Suprapubic skin (tissue), 4 donors: ENCODE data around the gene EYS. TPM values are rescaled to one million over a fixed set of nuclear protein-coding genes. Genes with fewer than 3 reads are reported as not detected.

Source experiments
- DNase-seq, 2 donors: peaks; one replicate each; pipeline ENCODE4 v3.0.0-alpha.2; 2019; ENCODE audit warnings: low spot score in 2 of 2
- H3K27ac ChIP-seq: fragments of 200-600 bp; sonication (generic); one replicate; pipeline ENCODE4 v1.5.1; 2019
- H3K27me3 ChIP-seq: fragments of 200-600 bp; sonication (generic); one replicate; pipeline ENCODE4 v1.5.1; 2019
- H3K36me3 ChIP-seq: fragments of 200-600 bp; sonication (generic); one replicate; pipeline ENCODE4 v1.5.1; 2019
- H3K4me1 ChIP-seq: fragments of 200-600 bp; sonication (generic); one replicate; pipeline ENCODE4 v1.5.1; 2019
- H3K4me3 ChIP-seq: fragments of 200-600 bp; sonication (generic); one replicate; pipeline ENCODE4 v1.5.1; 2019; ENCODE audit warnings: mild to moderate bottlenecking
- H3K9me3 ChIP-seq: fragments of 200-600 bp; sonication (generic); one replicate; pipeline ENCODE4 v1.5.1; 2019
- EP300 ChIP-seq: sonication (generic); formaldehyde crosslinking; IDR thresholded peaks from one replicate; pipeline ENCODE4 v1.6.1; 2017; ENCODE audit warnings: antibody characterized with exemption
- POLR2A ChIP-seq, 2 donors: fragments of 450-650 bp; IDR thresholded peaks; one replicate each; pipeline ENCODE4 v1.6.1; 2017; ENCODE audit warnings: antibody characterized with exemption in 2 of 2, mild to moderate bottlenecking in 2 of 2, moderate library complexity in 2 of 2
- POLR2AphosphoS5 ChIP-seq, 3 donors: sonication (generic); formaldehyde crosslinking; IDR thresholded peaks; one replicate each; pipeline ENCODE4 v1.6.1; 2017; ENCODE audit warnings: antibody characterized with exemption in 3 of 3
- WGBS: methylation state at CpG from one replicate; pipeline ENCODE4 v1.1.5; 2018; 5-methylcytosine and 5-hydroxymethylcytosine counted together
- total RNA-seq, 4 donors: library from RNA; depleted of rRNA; stranded (reverse); fragments of >200 nt; gene quantifications; one replicate each; pipeline ENCODE4 v1.1.0, GENCODE V29; 2016
- TF ChIP-seq, protein P1 (sequence below), 2 donors: fragments of 200-600 bp in 1 of 2; fragments of 450-650 bp in 1 of 2; sonication (generic) in 1 of 2; IDR thresholded peaks; one replicate each; pipeline ENCODE4 v1.5.1; 2016 to 2019; ENCODE audit warnings: antibody characterized with exemption in 2 of 2, mild to moderate bottlenecking in 1 of 2, moderate library complexity in 1 of 2

EYS gene
- total RNA-seq, 4 donors from 2014 or later, result not detected

GRCh38 chr6:63724721-63725120 is 1982.3 kb downstream of the EYS start:
- H3K4me1 ChIP-seq, result no peaks in the 10 kb centered on the region
- DNase-seq, result no peak

DNA sequence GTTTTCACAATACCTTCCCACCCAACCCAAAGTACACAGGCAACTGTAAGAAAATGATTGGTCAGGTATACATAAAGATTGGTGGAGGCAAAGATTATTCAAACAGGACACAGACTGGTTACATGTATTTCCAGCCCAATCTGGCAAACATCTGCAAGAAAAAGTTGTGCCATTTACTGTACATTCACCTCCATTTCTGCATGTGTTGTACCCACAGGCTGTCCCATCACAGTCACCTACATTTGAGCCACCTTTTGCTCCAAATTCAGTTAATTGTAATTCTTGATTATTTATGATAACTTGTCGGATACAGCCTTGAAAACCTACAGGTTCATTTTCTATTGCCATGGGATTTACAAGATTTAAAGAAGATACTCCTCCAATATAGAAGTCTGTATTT is 1985.8 kb downstream of the EYS start:
- no peak overlapping the region for H3K27ac ChIP-seq
- no peaks in the 10 kb centered on the region for H3K27me3 ChIP-seq
- no peak overlapping the region for H3K4me3 ChIP-seq
- H3K36me3 ChIP-seq, result no peaks in the 10 kb centered on the region
- no peak for DNase-seq
- TF ChIP-seq EP300, result no peak
- TF ChIP-seq POLR2AphosphoS5 (IDR thresholded peaks at IDR 0.05), result no peak
- TF ChIP-seq POLR2A (IDR thresholded peaks at IDR 0.05), result no peak
- TF ChIP-seq, protein P1, sequence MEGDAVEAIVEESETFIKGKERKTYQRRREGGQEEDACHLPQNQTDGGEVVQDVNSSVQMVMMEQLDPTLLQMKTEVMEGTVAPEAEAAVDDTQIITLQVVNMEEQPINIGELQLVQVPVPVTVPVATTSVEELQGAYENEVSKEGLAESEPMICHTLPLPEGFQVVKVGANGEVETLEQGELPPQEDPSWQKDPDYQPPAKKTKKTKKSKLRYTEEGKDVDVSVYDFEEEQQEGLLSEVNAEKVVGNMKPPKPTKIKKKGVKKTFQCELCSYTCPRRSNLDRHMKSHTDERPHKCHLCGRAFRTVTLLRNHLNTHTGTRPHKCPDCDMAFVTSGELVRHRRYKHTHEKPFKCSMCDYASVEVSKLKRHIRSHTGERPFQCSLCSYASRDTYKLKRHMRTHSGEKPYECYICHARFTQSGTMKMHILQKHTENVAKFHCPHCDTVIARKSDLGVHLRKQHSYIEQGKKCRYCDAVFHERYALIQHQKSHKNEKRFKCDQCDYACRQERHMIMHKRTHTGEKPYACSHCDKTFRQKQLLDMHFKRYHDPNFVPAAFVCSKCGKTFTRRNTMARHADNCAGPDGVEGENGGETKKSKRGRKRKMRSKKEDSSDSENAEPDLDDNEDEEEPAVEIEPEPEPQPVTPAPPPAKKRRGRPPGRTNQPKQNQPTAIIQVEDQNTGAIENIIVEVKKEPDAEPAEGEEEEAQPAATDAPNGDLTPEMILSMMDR (IDR thresholded peaks at IDR 0.05), result no peak
- H3K9me3 ChIP-seq, result no peaks in the 10 kb centered on the region
- no peaks in the 10 kb centered on the region for H3K4me1 ChIP-seq
- 91% methylated on average over 1 of the region's 1 CpG for WGBS

More at GRCh38 chr6:63724721-63725120, 1982.3 kb downstream of the EYS start:
- H3K27me3 ChIP-seq, result no peaks in the 10 kb centered on the region
- no peaks in the 10 kb centered on the region for H3K9me3 ChIP-seq
- H3K27ac ChIP-seq, result no peak overlapping the region
- TF ChIP-seq EP300 (no peak), POLR2A (IDR thresholded peaks at IDR 0.05) (no peak), POLR2AphosphoS5 (IDR thresholded peaks at IDR 0.05) (no peak)
- TF ChIP-seq, protein P1 (IDR thresholded peaks at IDR 0.05), result no peak
- H3K36me3 ChIP-seq, result no peaks in the 10 kb centered on the region
- no peak overlapping the region for H3K4me3 ChIP-seq

GRCh38 chr6:63716169-63716568 is 1990.9 kb downstream of the EYS start:
- TF ChIP-seq POLR2A (IDR thresholded peaks at IDR 0.05), result no peak
- TF ChIP-seq POLR2AphosphoS5 (IDR thresholded peaks at IDR 0.05), result no peak
- Histone ChIP-seq H3K27me3 (no peaks in the 10 kb centered on the region), H3K27ac (no peak overlapping the region), H3K36me3 (peaks cover 23% of the 10 kb centered on the region), H3K4me3 (no peak overlapping the region), H3K9me3 (no peaks in the 10 kb centered on the region), H3K4me1 (no peaks in the 10 kb centered on the region)
- no peak for DNase-seq
- 91% methylated on average over 2 of the region's 2 CpGs for WGBS

DNA sequence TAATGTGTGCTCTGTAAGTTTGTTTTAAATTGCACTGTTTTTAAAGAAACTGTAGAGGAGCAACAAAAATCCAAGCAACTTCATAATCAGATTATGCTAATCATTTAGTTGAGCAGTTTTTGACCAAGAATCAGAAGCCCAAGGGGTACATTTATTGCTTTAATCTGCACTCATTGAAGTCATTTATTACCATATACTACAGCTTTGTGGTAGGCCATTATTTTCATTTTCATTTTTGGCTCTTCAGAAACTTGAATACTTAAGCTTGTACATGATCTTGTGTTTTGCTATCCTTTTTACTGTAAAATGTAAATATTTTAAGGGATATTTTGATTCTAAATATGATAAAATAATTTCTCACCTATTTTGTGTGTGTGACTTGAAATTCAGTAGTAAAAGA is 1992.9 kb downstream of the EYS start:
- DNase-seq, result no peak
- H3K4me3 ChIP-seq, result no peak overlapping the region
- no peaks in the 10 kb centered on the region for H3K27me3 ChIP-seq
- no peaks in the 10 kb centered on the region for H3K9me3 ChIP-seq
- no peak overlapping the region for H3K27ac ChIP-seq
- TF ChIP-seq, protein P1 (IDR thresholded peaks at IDR 0.05), result no peak
- no peak for TF ChIP-seq EP300
- no peak for TF ChIP-seq POLR2AphosphoS5 (IDR thresholded peaks at IDR 0.05)
- TF ChIP-seq POLR2A (IDR thresholded peaks at IDR 0.05), result no peak
- no peaks in the 10 kb centered on the region for H3K4me1 ChIP-seq
- H3K36me3 ChIP-seq, result peaks cover 42% of the 10 kb centered on the region

- Histone ChIP-seq H3K36me3 (peaks cover 43% of the 10 kb centered on the region), H3K4me1 (no peaks in the 10 kb centered on the region), H3K4me3 (no peak overlapping the region), H3K27me3 (no peaks in the 10 kb centered on the region), H3K27ac (no peak overlapping the region), H3K9me3 (no peaks in the 10 kb centered on the region)
- 94% methylated on average over 6 of the region's 6 CpGs for WGBS
- no peak for DNase-seq
- TF ChIP-seq, protein P1 (IDR thresholded peaks at IDR 0.05), result no peak
- no peak for TF ChIP-seq EP300
- no peak for TF ChIP-seq POLR2AphosphoS5 (IDR thresholded peaks at IDR 0.05)
- no peak for TF ChIP-seq POLR2A (IDR thresholded peaks at IDR 0.05)
Measured at GRCh38 chr6:63713332-63713731, 1993.7 kb downstream of the EYS start.

DNA sequence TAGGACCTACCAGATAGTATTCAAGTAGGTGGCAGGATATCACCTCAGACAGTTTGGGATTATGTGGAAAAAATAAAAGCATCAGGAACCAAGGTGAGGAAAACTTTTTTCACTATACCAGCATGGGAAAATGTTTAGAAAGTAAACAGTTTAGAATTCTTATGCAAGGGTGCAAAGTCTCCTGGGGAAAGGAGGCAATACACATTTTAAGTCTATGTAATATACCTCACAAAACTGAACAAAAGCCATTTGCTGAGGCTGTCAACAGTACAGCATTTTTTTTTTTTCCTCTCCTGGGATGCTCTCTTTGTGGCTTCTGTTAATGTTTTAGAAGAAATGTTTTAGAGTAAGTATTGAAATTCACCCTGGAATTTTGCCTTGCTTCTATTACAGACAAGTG is 1997.9 kb downstream of the EYS start:
- TF ChIP-seq POLR2A (IDR thresholded peaks at IDR 0.05), result no peak
- TF ChIP-seq POLR2AphosphoS5 (IDR thresholded peaks at IDR 0.05), result no peak
- TF ChIP-seq, protein P1 (IDR thresholded peaks at IDR 0.05), result no peak
- TF ChIP-seq EP300, result no peak
- no peak overlapping the region for H3K4me3 ChIP-seq
- H3K4me1 ChIP-seq, result no peaks in the 10 kb centered on the region
- no peaks in the 10 kb centered on the region for H3K9me3 ChIP-seq
- DNase-seq, result no peak
- H3K27me3 ChIP-seq, result no peaks in the 10 kb centered on the region
- peaks cover 76% of the 10 kb centered on the region for H3K36me3 ChIP-seq
- no peak overlapping the region for H3K27ac ChIP-seq
